Raji (cell line): ENCODE data around the gene REC114.

Experiments used
- POLR2A ChIP-seq: IDR thresholded peaks from 2 replicates; pipeline ENCODE4 v1.6.1; 2011; ENCODE audit warnings: low read depth, low read length, control low read depth; ENCODE audit not compliant: insufficient read depth

The REC114 gene

DNA sequence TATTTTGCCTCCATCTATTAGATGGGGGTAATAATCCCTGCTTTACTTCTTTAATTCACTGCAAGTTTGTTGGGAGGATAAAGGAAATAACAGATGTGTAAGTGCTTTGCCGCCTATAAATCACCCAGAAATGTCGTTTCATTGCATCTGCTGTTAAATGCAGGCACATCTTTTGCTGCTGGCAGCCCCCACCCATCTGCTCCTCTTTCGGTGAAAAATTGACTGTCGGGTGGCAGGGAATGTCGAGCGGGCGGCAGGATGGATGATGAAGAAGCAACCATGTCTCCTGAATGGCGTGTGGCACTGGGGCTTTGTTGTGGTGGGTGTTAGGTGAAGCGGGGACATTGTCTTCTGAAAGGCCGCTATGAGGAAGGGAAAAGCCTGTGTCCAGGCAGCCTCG is 543 bp upstream of the REC114 start:
- TF ChIP-seq POLR2A, result no peak

DNA sequence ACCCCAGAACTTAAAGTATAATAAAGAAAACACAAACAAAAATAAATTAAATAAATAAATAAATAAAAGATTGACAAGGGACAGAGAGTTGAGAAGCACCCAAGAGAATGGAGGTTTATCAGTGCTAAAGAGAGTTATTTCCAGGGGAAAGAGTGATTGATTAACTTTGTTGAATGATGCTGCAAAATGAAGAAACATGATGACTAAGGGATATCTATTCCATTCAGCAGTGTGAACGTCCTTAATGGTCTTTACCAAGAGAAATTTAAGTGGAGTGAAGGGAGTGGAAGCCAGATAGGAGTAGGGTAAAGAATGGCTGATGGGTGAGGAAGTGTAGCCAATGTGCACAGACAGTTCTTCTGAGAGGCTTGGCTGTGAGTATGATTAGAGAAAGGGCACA is 11.1 kb downstream of the REC114 start:
- no peak for TF ChIP-seq POLR2A

DNA sequence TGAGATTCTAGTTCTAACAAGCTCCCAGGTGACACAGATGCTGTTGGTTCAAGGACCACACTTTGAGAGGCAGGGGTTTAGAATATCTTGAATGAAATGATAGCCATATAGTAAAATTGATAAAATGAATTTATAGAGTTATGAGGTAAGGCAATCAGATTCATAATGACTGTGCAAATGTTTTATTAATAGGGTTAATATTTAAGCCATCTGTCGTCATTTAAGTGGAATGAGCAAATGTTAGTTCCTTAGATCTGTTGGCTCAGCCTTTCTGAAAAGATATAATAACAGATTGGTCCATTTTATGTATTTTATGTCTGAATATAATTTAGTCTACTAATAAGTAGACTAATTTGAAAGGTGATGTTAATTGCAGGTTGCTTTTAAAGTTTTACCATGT is 12.9 kb downstream of the REC114 start:
- TF ChIP-seq POLR2A, result no peak

DNA sequence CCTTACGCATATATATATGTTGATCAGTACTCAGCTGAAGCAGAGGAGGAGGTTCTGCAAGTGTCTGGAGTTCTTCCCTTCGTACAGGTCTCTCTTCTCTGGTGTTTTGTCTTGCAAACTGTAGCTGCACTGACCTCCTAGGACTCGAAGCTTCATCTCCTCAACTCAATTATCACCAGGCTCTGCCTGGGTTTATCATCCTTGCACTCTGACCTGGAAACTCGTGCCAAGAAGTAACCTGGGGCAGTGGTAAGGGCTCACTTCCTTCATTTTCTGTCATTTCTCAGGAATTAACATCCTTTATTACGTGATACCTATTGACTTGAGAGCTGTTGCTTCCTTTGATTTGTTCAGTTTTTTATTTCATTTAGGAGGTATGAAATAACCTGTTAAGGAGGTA is 14.4 kb downstream of the REC114 start:
- TF ChIP-seq POLR2A, result no peak

DNA sequence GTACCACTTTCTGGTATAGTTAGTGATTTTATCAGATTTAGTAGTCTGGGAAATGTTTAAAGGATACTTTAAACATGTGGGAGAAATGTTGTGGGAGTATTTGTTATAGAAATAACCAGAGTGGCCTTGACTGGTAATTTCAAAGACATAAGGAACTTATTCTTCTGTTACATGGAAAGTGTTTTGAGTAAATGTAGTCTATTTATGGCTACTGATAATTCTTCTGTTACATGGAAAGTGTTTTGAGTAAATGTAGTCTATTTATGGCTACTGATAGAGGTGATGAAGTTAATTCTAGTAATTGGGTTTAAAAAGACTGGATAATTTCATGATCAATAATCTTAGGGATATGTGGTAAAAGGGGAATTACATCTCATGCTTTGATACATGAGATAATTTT is 17.7 kb downstream of the REC114 start:
- no peak for TF ChIP-seq POLR2A

DNA sequence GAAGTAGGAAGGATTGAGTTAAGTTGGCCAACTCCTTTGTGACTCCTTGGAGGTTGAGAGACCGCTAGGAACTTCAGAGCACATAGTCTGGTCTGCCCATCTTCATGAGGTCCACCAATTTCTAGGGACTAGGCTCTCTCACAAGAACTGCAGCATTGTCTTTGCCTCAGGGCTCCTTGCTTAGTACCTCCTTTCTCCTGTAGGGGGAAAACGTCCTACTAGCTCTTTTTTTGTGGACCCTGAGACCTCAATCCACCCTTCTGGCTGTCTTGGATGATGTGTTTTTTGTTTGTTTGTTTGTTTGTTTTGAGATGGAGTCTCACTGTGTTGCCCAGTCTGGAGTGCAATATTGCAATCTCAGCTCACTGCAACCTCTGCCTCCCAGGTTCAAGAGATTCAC is 21.6 kb downstream of the REC114 start:
- TF ChIP-seq POLR2A, result no peak

DNA sequence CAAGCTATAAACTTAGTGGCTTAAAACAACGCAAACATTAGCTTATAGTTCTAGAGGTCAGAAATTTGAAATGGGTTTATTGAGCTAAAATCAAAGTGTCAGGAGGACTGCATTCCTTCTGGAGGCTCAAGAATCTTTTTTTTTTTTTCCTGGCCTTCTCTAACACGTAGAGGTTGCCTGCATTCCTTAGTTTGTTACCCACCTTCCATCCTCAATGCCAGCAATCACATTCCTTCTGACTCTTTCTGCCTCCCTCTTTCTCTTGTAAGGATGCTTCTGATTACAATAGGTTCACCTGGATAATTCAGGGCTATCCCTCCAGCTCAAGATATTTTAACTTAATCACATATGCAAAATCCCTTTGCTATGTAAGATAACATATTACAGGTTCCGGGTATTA is 24.8 kb downstream of the REC114 start:
- TF ChIP-seq POLR2A, result no peak

DNA sequence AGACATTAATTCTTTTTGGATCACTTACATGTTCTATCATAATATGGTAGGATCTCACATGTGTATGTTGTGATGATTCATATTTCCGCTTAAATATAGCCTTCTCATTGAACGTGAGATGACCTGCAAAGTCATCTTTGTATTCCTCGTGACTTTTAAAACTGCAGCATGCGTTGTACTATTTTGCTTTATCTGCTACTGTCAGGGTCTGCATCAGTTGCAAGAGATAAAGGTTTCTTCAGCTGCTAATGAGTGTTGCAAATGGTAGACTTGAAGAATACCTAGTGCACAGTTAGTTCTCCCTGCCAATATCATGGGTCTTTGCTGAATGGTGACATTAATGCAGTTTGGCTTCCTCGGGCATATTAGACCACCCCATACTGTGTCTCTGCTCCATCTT is 31.8 kb downstream of the REC114 start:
- no peak for TF ChIP-seq POLR2A

DNA sequence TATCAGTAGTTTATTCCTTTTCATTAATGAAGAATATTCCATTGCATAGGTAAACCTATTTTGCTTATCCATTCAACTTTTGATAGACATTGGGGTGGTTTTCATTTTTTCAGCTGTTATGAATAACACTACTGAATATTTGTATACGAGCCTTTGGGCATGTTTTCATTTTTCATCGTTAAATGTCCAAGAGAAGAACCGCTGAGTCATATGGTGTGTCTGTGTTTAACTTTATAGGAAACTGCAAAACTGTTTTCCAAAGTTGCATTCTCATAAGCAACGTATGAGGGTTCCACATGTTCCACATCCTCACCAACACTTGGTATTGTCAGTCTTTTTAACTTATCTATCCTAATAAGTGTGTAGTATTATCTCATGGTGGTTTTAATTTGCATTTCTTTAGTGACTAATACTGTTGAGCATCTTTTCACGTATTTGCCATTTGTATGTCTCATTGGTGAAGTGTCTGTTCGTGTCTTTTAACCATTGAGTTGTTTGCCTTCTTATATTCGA is 33.8 kb downstream of the REC114 start:
- TF ChIP-seq POLR2A, result no peak

DNA sequence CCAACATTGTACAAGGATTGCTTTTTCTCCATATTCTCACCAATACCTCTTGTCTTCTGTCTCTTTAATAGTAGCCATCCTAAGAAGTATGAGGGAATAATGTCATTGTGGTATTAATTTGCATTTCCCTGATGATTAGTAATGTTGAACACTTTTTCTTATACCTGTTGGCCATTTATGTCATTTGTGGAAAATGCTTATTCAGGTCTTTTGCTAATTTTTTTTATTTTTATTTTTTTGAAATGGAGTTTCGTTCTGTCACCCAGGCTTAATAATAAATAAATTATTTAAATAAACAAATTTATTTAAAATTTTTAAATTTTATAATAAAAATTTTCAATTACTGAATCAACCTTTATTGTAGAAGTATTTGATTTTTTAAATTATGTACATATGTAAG is 37.1 kb downstream of the REC114 start:
- no peak for TF ChIP-seq POLR2A

DNA sequence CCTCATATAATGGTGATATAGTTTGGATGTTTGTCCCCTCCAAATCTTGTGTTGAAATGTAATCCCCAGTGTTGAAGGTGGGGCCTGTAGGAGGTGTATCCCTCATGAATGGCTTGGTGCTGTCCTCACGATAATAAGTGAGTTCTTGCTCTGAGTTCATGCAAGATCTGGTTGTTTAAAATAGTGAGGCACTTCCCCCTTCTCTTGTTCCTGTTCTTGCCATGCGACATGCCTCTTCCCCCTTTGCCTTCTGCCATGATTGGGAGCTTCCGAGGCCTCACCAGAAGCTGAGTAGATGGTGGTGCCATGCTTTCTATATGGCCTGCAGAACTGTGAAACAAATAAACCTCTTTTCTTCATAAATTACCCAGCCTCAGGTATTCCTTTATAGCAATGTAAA is 39.2 kb downstream of the REC114 start:
- no peak for TF ChIP-seq POLR2A

DNA sequence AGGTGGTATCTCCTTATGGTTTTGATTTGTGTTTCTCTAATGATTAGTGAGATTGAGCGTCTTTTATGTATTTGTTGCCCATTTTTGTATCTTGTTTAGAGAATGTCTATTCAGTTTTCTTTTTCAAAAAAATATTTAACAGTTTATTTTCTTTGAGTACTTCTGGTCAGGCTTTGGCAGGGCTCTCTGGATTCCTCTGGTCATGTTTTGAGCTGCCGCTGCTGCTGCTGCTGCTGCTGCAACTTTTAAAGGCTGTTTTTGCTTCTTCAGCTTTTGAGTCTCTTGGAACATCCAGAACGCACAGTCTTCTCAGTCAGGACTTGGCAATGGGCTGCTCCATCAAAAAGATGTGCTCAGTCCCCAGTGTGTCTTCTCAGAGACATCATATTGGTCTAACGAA is 40.1 kb downstream of the REC114 start:
- no peak for TF ChIP-seq POLR2A

DNA sequence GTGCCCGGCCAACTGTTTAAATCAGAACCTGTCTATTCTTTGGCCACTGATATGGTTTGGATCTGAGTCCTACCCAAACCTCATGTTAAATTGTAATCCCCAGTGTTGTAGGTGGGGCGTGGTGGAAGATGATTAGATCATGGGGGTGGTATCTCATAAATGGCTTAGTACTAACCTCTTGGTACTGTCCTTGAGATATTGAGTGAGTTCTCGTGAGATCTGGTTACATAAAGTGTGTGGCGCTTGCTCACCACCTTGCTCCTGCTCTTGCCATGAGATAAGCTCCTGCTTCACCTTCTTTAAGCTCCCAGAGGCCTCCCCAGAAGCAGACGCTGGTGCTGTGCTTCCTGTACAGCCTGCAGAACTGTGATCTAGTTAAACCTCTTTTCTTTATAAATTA is 42.4 kb downstream of the REC114 start:
- no peak for TF ChIP-seq POLR2A

DNA sequence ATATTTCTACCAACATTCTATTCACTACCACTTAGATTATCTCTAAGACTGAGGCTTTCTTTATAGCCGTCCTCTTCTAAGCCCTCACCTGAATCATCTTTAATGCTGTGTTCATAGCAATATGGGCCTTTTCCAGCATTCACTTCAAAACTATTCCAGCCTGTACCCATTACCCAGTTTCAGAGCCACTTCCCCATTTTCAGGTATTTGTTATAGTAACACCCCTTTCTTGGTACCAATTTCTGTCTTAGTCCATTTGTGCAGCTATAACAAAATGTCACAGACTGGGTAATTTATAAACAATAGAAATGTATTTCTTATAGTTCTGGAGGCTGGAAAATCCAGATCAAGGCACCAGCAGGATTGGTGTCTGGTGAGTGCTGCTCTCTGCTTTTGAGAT is 45.7 kb downstream of the REC114 start:
- TF ChIP-seq POLR2A, result no peak

DNA sequence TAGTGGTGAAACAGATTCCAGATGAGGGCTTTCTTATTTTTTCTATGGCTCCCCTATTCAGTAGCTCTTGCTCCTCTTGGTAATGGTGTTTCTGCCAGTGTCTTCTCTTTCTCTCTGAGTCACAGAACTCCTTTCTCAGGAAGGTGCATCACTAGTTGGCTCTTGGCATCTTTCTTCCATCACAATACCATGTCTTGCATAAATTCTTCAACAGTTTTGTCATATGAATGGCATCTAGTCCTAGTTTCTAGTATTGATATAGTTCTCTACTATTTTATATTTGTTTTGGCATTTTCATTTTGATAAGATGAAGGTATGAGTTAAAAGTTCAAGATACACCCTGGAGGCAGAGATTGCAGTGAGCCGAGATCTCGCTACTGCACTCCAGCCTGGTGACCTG is 51.0 kb downstream of the REC114 start:
- TF ChIP-seq POLR2A, result no peak

DNA sequence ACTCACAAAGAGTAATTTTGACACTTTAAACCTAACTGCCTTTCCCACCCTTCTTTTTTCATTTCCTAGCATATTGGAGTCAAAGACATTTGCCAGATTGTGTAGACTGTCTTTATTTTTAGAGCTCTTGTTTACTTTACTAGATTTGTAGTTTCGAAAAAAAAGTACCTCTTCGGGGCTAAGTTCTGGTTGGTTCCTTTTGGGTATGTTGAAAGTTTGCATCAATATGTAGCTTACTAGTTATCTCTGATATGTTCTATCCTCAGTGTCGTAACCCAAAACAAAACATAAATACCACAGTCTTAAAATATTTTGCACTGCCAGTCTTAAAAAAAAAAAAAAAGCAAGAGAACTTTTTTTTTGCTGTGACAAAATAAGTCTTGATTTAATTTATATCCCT is 52.2 kb downstream of the REC114 start:
- no peak for TF ChIP-seq POLR2A

DNA sequence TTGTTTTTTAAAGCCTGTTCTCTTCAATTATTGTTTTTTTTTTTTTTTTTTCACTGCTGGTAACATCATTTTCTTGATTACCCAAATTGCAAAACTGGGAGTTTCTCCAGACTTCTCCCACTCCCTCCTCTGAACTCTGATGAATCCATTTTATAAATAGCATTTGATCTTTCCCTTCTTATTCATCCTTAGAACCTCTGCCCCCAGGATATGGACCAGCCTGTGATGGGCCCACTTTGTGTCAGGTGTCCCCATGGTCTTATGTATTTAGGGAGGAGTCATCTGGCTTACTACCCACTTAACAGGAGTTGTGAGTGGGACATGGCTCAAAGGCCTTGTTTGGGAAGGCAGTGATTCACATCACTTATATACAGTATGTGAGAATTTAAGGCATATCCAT is 57.7 kb downstream of the REC114 start:
- no peak for TF ChIP-seq POLR2A

DNA sequence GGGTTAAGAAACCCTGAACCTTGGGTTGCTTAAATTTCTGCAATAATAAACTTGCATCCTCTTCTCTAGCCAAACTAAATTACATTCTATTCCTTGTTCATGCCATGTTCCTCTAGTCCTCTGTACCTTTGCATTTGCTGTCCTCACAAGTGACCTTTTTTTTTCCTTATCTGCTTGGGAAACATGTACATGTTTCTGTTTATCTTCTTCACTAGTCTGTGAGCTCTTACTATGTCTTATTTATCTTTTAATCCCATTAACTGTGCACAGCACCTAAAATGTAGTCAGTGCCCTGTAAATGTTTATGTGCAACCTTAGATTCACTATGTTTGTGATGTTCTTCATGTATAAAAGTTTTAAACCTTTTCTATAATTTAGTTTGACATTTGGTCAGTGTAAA is 61.9 kb downstream of the REC114 start:
- TF ChIP-seq POLR2A, result no peak

DNA sequence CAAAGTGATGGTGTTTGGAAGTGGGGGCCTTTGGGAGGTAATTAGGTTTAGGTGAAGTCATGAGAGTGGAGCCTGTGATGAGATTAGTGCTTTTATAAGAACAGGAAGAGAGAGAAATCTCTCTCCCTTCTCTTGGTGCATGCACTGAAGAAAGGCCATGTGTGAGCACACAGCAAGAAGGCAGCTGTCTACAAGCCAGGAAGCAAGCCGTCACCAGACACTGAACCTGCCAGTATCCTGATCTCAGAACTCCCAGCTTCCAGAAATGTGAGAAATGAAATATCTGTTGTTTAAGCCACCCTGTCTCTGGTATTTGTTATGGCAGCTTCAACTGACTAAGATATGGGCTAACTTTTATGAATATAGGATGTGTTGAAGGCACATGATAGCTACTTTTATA is 72.6 kb downstream of the REC114 start:
- no peak for TF ChIP-seq POLR2A

DNA sequence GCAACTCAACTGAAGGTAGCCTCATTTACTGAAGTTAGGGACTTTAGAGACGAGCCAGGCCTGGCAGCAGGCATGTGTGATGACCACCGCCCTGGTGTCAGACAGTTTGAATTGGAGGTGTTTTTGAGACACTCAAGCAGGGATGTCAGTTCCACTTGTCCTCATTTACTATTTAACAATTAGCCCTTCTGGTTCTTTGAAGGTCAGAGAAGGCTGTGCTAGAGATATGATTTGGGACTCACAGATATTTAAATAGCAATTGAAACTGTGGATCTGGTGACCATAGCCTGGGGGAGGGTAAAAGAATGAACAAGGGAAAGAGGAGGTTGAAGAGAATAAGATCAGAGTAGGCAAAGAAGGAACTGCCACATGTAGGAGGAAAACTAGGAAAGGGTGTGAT is 74.6 kb downstream of the REC114 start:
- no peak for TF ChIP-seq POLR2A
